Measurements from ENCODE around the gene DTWD1. TPM values are rescaled to one million over a fixed set of nuclear protein-coding genes. Genes with fewer than 3 reads are reported as not detected.
"Not testable (repeated sequence)": the region's sequence is repeated elsewhere in the genome, so short reads cannot be mapped to it uniquely, and the experiment has no call there.

The DTWD1 gene
- total RNA-seq, 6 donors from 2014 or later, result 4.1 to 32.2 (median 18.7) TPM

DNA sequence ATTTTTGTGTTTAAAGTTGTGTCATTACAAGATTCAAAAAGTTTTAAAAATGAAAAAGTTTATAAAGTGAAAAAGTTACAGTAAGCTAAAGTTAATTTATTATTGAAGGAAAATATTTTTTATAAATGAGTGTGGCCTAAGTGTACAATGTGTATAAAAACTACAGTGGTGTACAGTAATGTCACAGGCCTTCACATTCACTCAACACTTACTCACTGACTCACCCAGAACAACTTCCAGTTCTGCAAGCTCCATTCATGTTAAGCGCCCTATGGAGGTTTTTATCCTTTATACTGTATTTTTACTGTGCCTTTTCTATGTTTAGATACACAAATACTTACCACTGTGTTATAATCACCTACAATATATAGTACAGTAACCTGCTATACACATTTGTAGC, 76.3 kb downstream of the DTWD1 start:
- Histone ChIP-seq H3K4me1 (no peaks in the 10 kb centered on the region), H3K36me3 (no peaks in the 10 kb centered on the region), H3K9me3 (no peaks in the 10 kb centered on the region), H3K27ac (no peak overlapping the region), H3K4me3 (no peak overlapping the region), H3K27me3 (no peaks in the 10 kb centered on the region)
- WGBS, 2 donors, result 92 to 94% methylated on average over 1 of the region's 1 CpG
- TF ChIP-seq CTCF (IDR thresholded peaks at IDR 0.05) (no peak), EP300 (IDR thresholded peaks at IDR 0.05) (no peak), POLR2AphosphoS5 (IDR thresholded peaks at IDR 0.05) (no peak), POLR2A (IDR thresholded peaks at IDR 0.05) (no peak)
- no peak for DNase-seq
- no peak for ATAC-seq (ENCODE audit: low FRiP score in 2 of 2)

DNA sequence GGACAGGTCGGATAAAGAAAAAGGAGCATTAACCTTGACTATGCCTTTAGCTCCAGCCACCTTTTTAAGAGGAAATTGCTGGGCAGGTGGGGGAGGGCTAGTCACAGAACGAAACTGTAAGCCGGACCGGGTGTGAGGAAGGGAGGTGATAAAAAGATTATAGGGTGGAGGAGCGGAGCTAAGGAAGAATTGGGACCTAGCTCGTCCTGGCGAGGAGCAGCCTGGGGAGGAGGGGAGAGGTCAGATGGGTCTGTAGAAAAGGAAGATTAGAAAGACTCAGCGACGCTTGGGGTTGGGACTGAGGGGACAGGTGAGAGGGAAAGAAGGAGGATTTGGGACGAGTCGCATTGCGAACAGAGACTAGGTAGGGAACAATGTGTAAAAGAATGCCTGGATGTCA, 82.1 kb downstream of the DTWD1 start:
- not testable (repeated sequence) for H3K9me3 ChIP-seq; H3K27me3 ChIP-seq; H3K4me3 ChIP-seq; ATAC-seq (ENCODE audit: low FRiP score in 2 of 2); H3K36me3 ChIP-seq; H3K4me1 ChIP-seq; H3K27ac ChIP-seq; DNase-seq
- WGBS, 2 donors, result 82% methylated on average over 12 of the region's 12 CpGs

Other genes starting within 250 kb of the DTWD1 start
- gene FGF7, start 197.8 kb upstream of the DTWD1 start, total RNA-seq, result 10 to 100 TPM in 3 of 6 donors, 1 to 10 TPM in 3; 7.2 to 33.7 (median 9.4) TPM
- gene FAM227B, start 230 bp upstream of the DTWD1 start, total RNA-seq, result 10 to 100 TPM in 2 of 6 donors, 1 to 10 TPM in 3, not detected in 1; 2.6 to 25.1 (median 2.9) TPM